ENCODE measurements around the gene UST. TPM values are rescaled to one million over a fixed set of nuclear protein-coding genes. Genes with fewer than 3 reads are reported as not detected.

The UST gene
- total and polyA plus RNA-seq, 7 donors, result 0.79 to 2.6 (median 2.0) TPM

- H3K4me3 ChIP-seq, result no peak overlapping the region
- 77 to 92% (median 78%) methylated on average over 3 of the region's 3 CpGs for WGBS, 3 donors
- peaks cover 0 to 2% (median 0%) of the 10 kb centered on the region in 3 donors for H3K27me3 ChIP-seq (ENCODE audit: insufficient read depth in 3 of 3, low read length in 2 of 3)
- H3K9me3 ChIP-seq, result no peaks in the 10 kb centered on the region
- no peaks in the 10 kb centered on the region for H3K36me3 ChIP-seq (ENCODE audit: insufficient read depth in 1 of 2, low read depth in 1 of 2)
- intact Hi-C loops (cut with DNase I), result no loop called here
- no peak for TF ChIP-seq CTCF (IDR thresholded peaks at IDR 0.05)
- no peak overlapping the region for H3K27ac ChIP-seq
- H3K4me1 ChIP-seq, result no peaks in the 10 kb centered on the region
- ATAC-seq (no peak), DNase-seq (no peak)
Observed at GRCh38 chr6:149063468-149063867, 316.6 kb downstream of the UST start.

- Histone ChIP-seq H3K27me3 (ENCODE audit: insufficient read depth in 3 of 3, low read length in 2 of 3) (peaks cover 0 to 2% (median 0%) of the 10 kb centered on the region in 3 donors), H3K27ac (no peak overlapping the region)
- 76 to 80% (median 76%) methylated on average over 5 of the region's 5 CpGs for WGBS, 3 donors
Observed at GRCh38 chr6:149064001-149064659, 317.3 kb downstream of the UST start.

GRCh38 chr6:149064660-149065015 lies 317.8 kb downstream of the UST start:
- no peak for ATAC-seq
- no peaks in the 10 kb centered on the region for H3K4me1 ChIP-seq

More at GRCh38 chr6:149064001-149064659, 317.3 kb downstream of the UST start:
- no peak for ATAC-seq
- Histone ChIP-seq H3K4me3 (no peak overlapping the region), H3K9me3 (no peaks in the 10 kb centered on the region), H3K36me3 (ENCODE audit: insufficient read depth in 1 of 2, low read depth in 1 of 2) (no peaks in the 10 kb centered on the region), H3K4me1 (no peaks in the 10 kb centered on the region)
- DNase-seq, result no peak
- no peak for TF ChIP-seq CTCF (IDR thresholded peaks at IDR 0.05)
- intact Hi-C loops (cut with DNase I), result no loop called here

GRCh38 chr6:149065121-149065520 lies 318.3 kb downstream of the UST start:
- no peak for DNase-seq
- no peaks in the 10 kb centered on the region for H3K9me3 ChIP-seq
- no peak overlapping the region for H3K27ac ChIP-seq
- H3K27me3 ChIP-seq (ENCODE audit: insufficient read depth in 3 of 3, low read length in 2 of 3), result peaks cover 0 to 2% (median 0%) of the 10 kb centered on the region in 3 donors
- H3K4me1 ChIP-seq, result no peaks in the 10 kb centered on the region
- no peak overlapping the region for H3K4me3 ChIP-seq
- intact Hi-C loops (cut with DNase I), result no loop called here
- WGBS, 3 donors, result 75 to 84% (median 82%) methylated on average over 4 of the region's 4 CpGs
- ATAC-seq, result no peak
- no peak for TF ChIP-seq CTCF (IDR thresholded peaks at IDR 0.05)
- H3K36me3 ChIP-seq (ENCODE audit: insufficient read depth in 1 of 2, low read depth in 1 of 2), result no peaks in the 10 kb centered on the region

More at GRCh38 chr6:149064660-149065015, 317.8 kb downstream of the UST start:
- H3K4me3 ChIP-seq, result no peak overlapping the region
- TF ChIP-seq CTCF (IDR thresholded peaks at IDR 0.05), result no peak
- H3K36me3 ChIP-seq (ENCODE audit: insufficient read depth in 1 of 2, low read depth in 1 of 2), result no peaks in the 10 kb centered on the region
- H3K27ac ChIP-seq, result no peak overlapping the region
- WGBS, 3 donors, result 45 to 62% (median 53%) methylated on average over 7 of the region's 7 CpGs
- no peaks in the 10 kb centered on the region for H3K9me3 ChIP-seq
- DNase-seq, result no peak
- H3K27me3 ChIP-seq (ENCODE audit: insufficient read depth in 3 of 3, low read length in 2 of 3), result peaks cover 0 to 2% (median 0%) of the 10 kb centered on the region in 3 donors
- intact Hi-C loops (cut with DNase I), result no loop called here

All from psoas muscle (tissue), 8 donors.